Small intestine (tissue), 7 donors: ENCODE data around the gene C3orf38. TPM values are rescaled to one million over a fixed set of nuclear protein-coding genes. Genes with fewer than 3 reads are reported as not detected.
A peak's percentile ranks its signal among the peaks of the same experiment; 100 is the strongest.

Source experiments
- DNase-seq, 2 donors: peaks; one replicate each; pipeline versions ENCODE4 v3.0.0 to v3.0.0-alpha.2; 2013
- FAIRE-seq: peaks from 2 replicates; lab custom pipeline; 2012; peaks lifted over from hg19 to GRCh38; lab: Jason Lieb, UNC
- H3K27ac ChIP-seq, 3 donors: one replicate each; pipeline ENCODE4 v1.5.1; 2013; ENCODE audit warnings: low read length in 2 of 3, mild to moderate bottlenecking in 2 of 3, control low read depth in 1 of 3, inconsistent platforms in 1 of 3, low read depth in 1 of 3, moderate library complexity in 1 of 3
- H3K27me3 ChIP-seq, 3 donors: one replicate each; pipeline ENCODE4 v1.6.1; 2013; ENCODE audit warnings: low read length in 3 of 3, inconsistent platforms in 1 of 3; ENCODE audit not compliant: control insufficient read depth in 3 of 3, insufficient read depth in 3 of 3
- H3K36me3 ChIP-seq, 3 donors: one replicate each; pipeline ENCODE4 v1.6.1; 2013; ENCODE audit warnings: low read length in 3 of 3, inconsistent platforms in 1 of 3, low read depth in 1 of 3, mild to moderate bottlenecking in 1 of 3, moderate library complexity in 1 of 3; ENCODE audit not compliant: control insufficient read depth in 3 of 3, insufficient read depth in 2 of 3
- H3K4me1 ChIP-seq, 3 donors: one replicate each; pipeline ENCODE4 v1.6.1; 2013; ENCODE audit warnings: low read length in 2 of 3, inconsistent platforms in 1 of 3, low read depth in 1 of 3, mild to moderate bottlenecking in 1 of 3, moderate library complexity in 1 of 3; ENCODE audit not compliant: control insufficient read depth in 3 of 3, insufficient read depth in 2 of 3
- H3K4me3 ChIP-seq, 3 donors: one replicate each; pipeline ENCODE4 v1.5.1; 2013; ENCODE audit warnings: low read length in 3 of 3, control low read depth in 1 of 3, inconsistent platforms in 1 of 3, low read depth in 1 of 3, mild to moderate bottlenecking in 1 of 3, moderate library complexity in 1 of 3
- H3K9me3 ChIP-seq, 2 donors: one replicate each; pipeline ENCODE4 v1.6.1; 2013; ENCODE audit warnings: low read depth in 1 of 2, low read length in 1 of 2; ENCODE audit not compliant: control insufficient read depth in 2 of 2, insufficient read depth in 1 of 2
- WGBS, 3 donors: extraction: QIAGEN DNeasy Blood & Tissue Kit; methylation state at CpG; one replicate each; pipeline ENCODE4 v1.1.7; 2013; 5-methylcytosine and 5-hydroxymethylcytosine counted together
- polyA plus RNA-seq, 4 donors: library from polyadenylated mRNA; stranded (reverse) in 3 of 4; unstranded in 1 of 4; fragments of 200-250 nt in 3 of 4; fragments of 120-200 nt in 1 of 4; gene quantifications; one replicate each; pipeline versions ENCODE4 v1.2.1 to v1.2.3, GENCODE V29; 2013
- donor health status: healthy with polysubstance abuse.
- donor health status: control.
- donor health status: control.
- donor health status: Bipolar disorder and iron deficiency.
- donor health status: healthy.

C3orf38 gene
- polyA plus RNA-seq, 4 donors, result 7.8 to 18.7 (median 12.0) TPM

- Histone ChIP-seq H3K27ac (no peak overlapping the region), H3K9me3 (no peaks in the 10 kb centered on the region), H3K4me1 (peaks cover 0 to 5% (median 0%) of the 10 kb centered on the region in 3 donors), H3K36me3 (no peaks in the 10 kb centered on the region), H3K27me3 (no peaks in the 10 kb centered on the region), H3K4me3 (no peak overlapping the region)
- DNase-seq (peak in 1 of 2 donors; percentile 51), FAIRE-seq (no peak)
Observed at GRCh38 chr3:88147261-88147660, 2.5 kb upstream of the C3orf38 start.

GRCh38 chr3:88148651-88149050 lies 1.1 kb upstream of the C3orf38 start:
- peaks cover 0 to 5% (median 0%) of the 10 kb centered on the region in 3 donors for H3K4me1 ChIP-seq
- no peaks in the 10 kb centered on the region for H3K27me3 ChIP-seq
- FAIRE-seq (no peak), DNase-seq (no peak)
- H3K27ac ChIP-seq, result no peak overlapping the region
- WGBS, 3 donors, result 57 to 68% (median 68%) methylated on average over 17 of the region's 17 CpGs
- H3K36me3 ChIP-seq, result peaks cover 0 to 3% (median 0%) of the 10 kb centered on the region in 3 donors
- peak overlapping the region; percentile 68 to 97 (median 85) for H3K4me3 ChIP-seq
- H3K9me3 ChIP-seq, result no peaks in the 10 kb centered on the region

GRCh38 chr3:88149101-88149508 lies 654 bp upstream of the C3orf38 start:
- Histone ChIP-seq H3K36me3 (peaks cover 0 to 3% (median 0%) of the 10 kb centered on the region in 3 donors), H3K27me3 (no peaks in the 10 kb centered on the region), H3K27ac (peak overlapping the region in 2 of 3 donors; percentile 43 to 90), H3K4me3 (peak overlapping the region; percentile 68 to 97 (median 85)), H3K4me1 (peaks cover 0 to 5% (median 0%) of the 10 kb centered on the region in 3 donors), H3K9me3 (no peaks in the 10 kb centered on the region)
- no peak for DNase-seq
- FAIRE-seq, result no peak
- WGBS, 3 donors, result 0 to 1% (median 0%) methylated on average over 16 of the region's 16 CpGs

- H3K4me3 ChIP-seq, result peak overlapping the region; percentile 68 to 97 (median 85)
- peaks cover 2 to 9% (median 4%) of the 10 kb centered on the region in 3 donors for H3K36me3 ChIP-seq
- H3K9me3 ChIP-seq, result no peaks in the 10 kb centered on the region
- peak overlapping the region; percentile 90 to 93 (median 93) for H3K27ac ChIP-seq
- H3K4me1 ChIP-seq, result peaks cover 0 to 5% (median 0%) of the 10 kb centered on the region in 3 donors
- no peaks in the 10 kb centered on the region for H3K27me3 ChIP-seq
- FAIRE-seq (no peak), DNase-seq (no peak)
- 0 to 1% (median 0%) methylated on average over 8 of the region's 8 CpGs for WGBS, 3 donors
Observed at GRCh38 chr3:88150371-88150770, 612 bp downstream of the C3orf38 start.

GRCh38 chr3:88150806-88151205 lies 1.0 kb downstream of the C3orf38 start:
- no peaks in the 10 kb centered on the region for H3K9me3 ChIP-seq
- peak overlapping the region; percentile 20 to 97 (median 85) for H3K4me3 ChIP-seq
- 0 to 1% (median 1%) methylated on average over 6 of the region's 6 CpGs for WGBS, 3 donors
- DNase-seq (no peak), FAIRE-seq (no peak)
- no peak overlapping the region for H3K27ac ChIP-seq
- H3K4me1 ChIP-seq, result peaks cover 0 to 5% (median 0%) of the 10 kb centered on the region in 3 donors
- no peaks in the 10 kb centered on the region for H3K27me3 ChIP-seq
- peaks cover 2 to 12% (median 4%) of the 10 kb centered on the region in 3 donors for H3K36me3 ChIP-seq

GRCh38 chr3:88151358-88151757 lies 1.6 kb downstream of the C3orf38 start:
- peaks cover 0 to 5% (median 0%) of the 10 kb centered on the region in 3 donors for H3K4me1 ChIP-seq
- peak in 1 of 2 donors; percentile 9 for DNase-seq
- H3K9me3 ChIP-seq, result no peaks in the 10 kb centered on the region
- H3K36me3 ChIP-seq, result peaks cover 6 to 12% (median 7%) of the 10 kb centered on the region in 3 donors
- H3K4me3 ChIP-seq, result peak overlapping the region in 2 of 3 donors; percentile 85 to 97
- H3K27me3 ChIP-seq, result no peaks in the 10 kb centered on the region
- 6 to 27% (median 19%) methylated on average over 4 of the region's 4 CpGs for WGBS, 3 donors
- FAIRE-seq, result no peak
- H3K27ac ChIP-seq, result no peak overlapping the region

GRCh38 chr3:88152841-88153240 lies 3.1 kb downstream of the C3orf38 start:
- Histone ChIP-seq H3K4me1 (peaks cover 0 to 5% (median 0%) of the 10 kb centered on the region in 3 donors), H3K27ac (no peak overlapping the region), H3K4me3 (no peak overlapping the region), H3K36me3 (peaks cover 6 to 12% (median 8%) of the 10 kb centered on the region in 3 donors), H3K27me3 (no peaks in the 10 kb centered on the region), H3K9me3 (no peaks in the 10 kb centered on the region)
- FAIRE-seq, result no peak
- no peak for DNase-seq
- WGBS, 3 donors, result 64 to 88% (median 85%) methylated on average over 2 of the region's 2 CpGs

GRCh38 chr3:88166419-88166971 lies 16.7 kb downstream of the C3orf38 start:
- 98 to 99% (median 98%) methylated on average over 2 of the region's 2 CpGs for WGBS, 3 donors
- no peaks in the 10 kb centered on the region for H3K4me1 ChIP-seq
- H3K27me3 ChIP-seq, result no peaks in the 10 kb centered on the region
- H3K9me3 ChIP-seq, result peaks cover 0 to 4% of the 10 kb centered on the region in 2 donors
- DNase-seq (no peak), FAIRE-seq (no peak)
- H3K36me3 ChIP-seq, result peaks cover 0 to 5% (median 0%) of the 10 kb centered on the region in 3 donors
- H3K4me3 ChIP-seq, result no peak overlapping the region
- no peak overlapping the region for H3K27ac ChIP-seq
